GM19240 (cell line): ENCODE results near the gene TRDN.
"Not testable (repeated sequence)": the region's sequence is repeated elsewhere in the genome, so short reads cannot be mapped to it uniquely, and the experiment has no call there.

Experiments
- DNase-seq: peaks from one replicate; pipeline ENCODE4 v3.0.0; 2011; ENCODE audit warnings: low spot score; ENCODE audit not compliant: insufficient read length

The TRDN gene

GRCh38 chr6:123565529-123565928 is 71.2 kb downstream of the TRDN start:
- DNase-seq: no peak

- DNase-seq: no peak
Observed at GRCh38 chr6:123564361-123564760, 72.4 kb downstream of the TRDN start.

DNA sequence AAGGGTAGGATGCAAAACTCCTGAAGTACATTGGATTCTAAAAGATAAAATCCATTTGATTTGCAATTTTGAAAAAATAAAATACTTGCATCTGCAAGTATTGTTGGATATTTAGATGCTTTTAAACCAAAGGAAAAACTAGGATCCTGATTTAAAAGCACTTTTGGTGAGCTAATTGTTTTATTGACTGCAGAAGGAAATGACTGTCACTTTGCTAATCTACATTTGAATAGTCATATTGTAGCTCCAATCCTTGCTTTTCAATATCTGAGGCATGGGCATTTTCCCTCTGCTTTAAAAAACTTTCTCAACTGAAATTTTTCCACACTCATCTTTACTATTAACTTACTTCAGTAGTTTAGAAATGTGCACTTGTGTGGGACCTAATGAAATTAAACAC is 74.1 kb downstream of the TRDN start:
- no peak for DNase-seq

- DNase-seq: no peak
Observed at GRCh38 chr6:123562264-123562663, 74.5 kb downstream of the TRDN start.

DNA sequence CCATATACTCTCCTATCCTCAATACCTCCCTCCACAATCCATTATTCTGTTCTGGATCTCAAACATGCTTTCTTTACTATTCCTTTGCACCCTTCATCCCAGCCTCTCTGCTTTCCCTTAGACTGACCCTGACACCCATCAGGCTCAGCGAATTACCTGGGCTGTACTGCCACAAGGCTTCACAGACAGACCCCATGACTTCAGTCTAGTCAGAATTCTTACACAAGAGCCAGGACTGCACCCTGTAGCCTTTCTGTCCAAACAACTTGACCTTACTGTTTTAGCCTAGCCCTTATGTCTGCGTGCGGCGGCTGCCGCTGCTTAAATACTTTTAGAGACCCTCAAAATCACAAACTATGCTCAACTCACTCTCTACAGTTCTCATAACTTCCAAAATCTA is 76.9 kb downstream of the TRDN start:
- not testable (repeated sequence) for DNase-seq

GRCh38 chr6:123557474-123557873 is 79.3 kb downstream of the TRDN start:
- DNase-seq: not testable (repeated sequence)

- no peak for DNase-seq
Observed at GRCh38 chr6:123551939-123552707, 84.6 kb downstream of the TRDN start.

DNA sequence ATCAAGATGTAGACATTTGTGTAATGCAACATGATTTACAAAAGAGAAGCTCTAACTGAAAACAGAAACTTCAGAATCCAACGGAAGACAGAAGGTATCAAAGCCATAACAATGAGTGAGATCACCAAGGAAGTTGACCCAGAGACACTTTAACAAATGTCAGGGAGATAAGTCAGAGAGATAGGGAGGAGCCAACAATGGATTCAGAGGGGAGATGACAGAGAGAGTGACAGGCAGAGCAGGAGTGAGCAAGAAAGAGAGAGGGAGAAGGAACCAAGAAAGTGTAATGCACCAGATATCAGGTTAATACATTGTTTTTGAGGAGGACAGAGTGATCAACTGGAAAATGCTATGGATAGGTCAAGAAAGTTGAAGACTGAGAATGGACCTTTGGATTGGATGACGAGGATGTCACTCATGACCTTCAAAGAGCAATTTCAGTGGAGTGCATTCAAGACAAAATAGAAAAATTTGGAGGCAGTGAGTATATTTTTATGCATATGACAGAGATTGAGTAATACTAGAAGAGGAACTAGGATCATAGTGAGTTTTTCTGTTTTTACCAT is 86.6 kb downstream of the TRDN start:
- no peak for DNase-seq

GRCh38 chr6:123549476-123549875 is 87.3 kb downstream of the TRDN start:
- no peak for DNase-seq

- DNase-seq: no peak
Observed at GRCh38 chr6:123547216-123547978, 89.4 kb downstream of the TRDN start.

DNA sequence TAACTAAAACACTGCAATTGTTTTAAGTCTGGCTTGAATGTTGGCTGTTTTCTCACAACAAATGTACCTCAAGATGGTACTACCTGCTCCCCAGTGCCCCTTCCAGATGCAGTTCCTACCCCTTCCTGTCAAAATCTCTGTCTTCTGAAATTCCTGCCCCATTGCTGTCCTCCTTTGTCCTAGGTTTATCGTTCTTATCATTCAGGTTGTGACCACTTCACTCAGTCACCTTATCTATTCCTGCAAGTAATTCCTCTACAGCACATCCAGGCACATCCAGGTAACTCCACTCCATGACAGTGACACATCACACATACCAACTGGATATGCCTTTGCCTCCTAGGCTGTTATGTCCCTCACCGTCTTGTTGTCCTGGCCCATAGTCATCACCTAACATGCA is 90.2 kb downstream of the TRDN start:
- no peak for DNase-seq

- no peak for DNase-seq
Observed at GRCh38 chr6:123541462-123541861, 95.3 kb downstream of the TRDN start.

DNA sequence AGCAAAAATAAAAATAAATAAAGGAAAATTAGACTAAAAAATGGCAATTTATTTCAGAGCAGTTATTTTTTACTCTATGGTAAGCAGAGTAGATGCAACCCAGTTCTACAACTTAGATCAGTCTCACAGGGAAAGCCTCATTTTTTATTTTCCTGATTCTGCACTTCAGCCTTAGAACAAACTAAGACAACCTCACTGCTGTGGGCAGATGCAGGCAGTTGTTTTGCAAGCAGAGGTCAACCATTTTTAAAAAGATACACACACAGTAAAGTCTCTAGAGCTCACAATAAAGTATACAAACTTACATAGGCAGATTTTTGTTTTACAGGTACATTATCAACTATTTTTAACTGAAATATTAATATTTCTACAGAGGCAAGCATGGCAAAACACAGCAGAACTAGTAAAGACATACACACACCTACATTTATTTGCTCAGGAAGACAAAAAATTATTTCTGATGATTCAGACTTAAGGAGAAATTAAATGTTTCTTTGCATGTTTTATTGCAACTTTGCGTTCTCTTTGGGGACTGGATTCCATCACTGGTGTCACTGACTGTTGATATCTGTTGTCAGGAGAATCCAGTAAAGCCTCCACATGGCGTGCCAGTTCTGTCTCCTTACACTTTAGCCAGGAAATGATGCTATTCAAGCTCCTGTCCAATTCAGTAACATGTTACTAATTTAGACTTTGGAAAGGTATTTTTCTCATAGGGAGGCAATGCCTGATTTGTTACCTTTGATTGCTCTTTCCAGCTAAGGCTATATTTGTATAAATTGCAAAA is 102.7 kb downstream of the TRDN start:
- no peak for DNase-seq

DNA sequence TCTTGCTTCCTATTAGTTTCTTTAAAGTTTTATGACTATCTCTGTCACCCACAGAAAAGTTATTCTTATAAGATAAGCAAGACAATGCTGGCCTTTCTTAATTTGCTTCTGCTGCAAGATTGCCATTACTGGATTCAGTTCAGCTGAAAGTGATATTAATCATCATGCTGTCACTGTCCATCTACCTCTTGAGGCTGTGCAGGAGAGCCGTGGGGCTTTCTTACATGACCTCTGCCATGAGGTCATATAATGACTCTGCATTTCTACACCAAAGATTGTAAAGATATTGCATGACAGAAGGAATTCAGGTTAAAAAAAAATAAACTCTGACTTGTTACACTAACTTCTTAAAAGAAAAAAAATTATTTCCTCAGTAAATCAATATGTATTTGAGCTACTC is 106.9 kb downstream of the TRDN start:
- DNase-seq: no peak

- no peak for DNase-seq
Observed at GRCh38 chr6:123529058-123529457, 107.7 kb downstream of the TRDN start.

DNA sequence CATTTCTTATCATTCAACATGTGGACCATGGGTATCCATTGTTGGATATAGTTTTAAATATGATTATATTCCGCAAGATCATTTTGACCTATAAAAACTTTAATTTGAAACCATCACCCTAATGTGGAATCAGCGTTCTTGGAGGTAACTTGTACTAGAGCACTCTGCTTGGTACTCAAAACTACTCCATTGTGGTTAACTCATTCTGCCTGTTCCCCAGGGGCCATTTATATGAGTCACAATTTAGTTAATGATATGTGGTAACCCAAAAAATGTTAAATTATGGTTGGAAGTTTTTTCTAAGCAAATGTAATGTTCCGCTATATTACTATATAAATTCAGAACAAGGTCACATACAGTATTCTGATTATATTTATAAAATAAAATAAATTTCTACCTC is 109.3 kb downstream of the TRDN start:
- no peak for DNase-seq

DNA sequence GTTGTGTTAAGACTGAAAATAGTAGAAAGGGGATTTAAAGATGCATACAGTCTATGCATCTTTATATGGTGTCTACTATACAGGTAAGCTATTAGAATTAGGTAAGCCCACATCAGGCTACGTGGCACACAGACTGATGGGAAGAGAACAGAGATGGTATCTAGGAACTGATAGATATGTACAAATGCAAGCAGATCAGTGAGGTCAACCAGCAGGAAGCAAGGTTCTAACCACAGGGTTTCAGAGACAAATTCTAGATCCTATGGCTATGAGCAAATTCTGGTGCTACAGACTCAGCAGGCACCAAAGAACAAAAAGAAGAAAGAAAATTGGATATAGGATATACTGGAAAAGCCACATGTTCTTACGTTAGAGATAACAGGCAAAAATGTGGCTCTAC is 110.6 kb downstream of the TRDN start:
- DNase-seq: no peak

- no peak for DNase-seq
Observed at GRCh38 chr6:123524781-123525180, 112.0 kb downstream of the TRDN start.

- no peak for DNase-seq
Observed at GRCh38 chr6:123520217-123520616, 116.5 kb downstream of the TRDN start.

DNA sequence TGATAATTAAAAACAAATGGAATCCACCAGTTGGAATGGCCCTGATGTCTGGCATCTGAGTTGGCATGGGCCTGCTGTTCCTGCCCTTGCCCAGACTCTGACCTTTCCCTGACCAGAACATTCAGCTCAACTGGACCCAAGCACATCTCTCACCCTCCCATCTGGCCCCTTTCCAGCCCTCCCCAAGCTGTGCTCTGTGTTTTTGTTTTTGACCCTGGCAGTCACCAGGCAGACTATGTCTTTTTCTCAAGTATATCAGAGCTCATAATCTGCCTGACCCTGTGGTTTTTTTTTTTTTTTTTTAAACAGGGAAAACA is 117.6 kb downstream of the TRDN start:
- DNase-seq: no peak

- DNase-seq: no peak
Observed at GRCh38 chr6:123518441-123519188, 118.1 kb downstream of the TRDN start.
